ENCODE measurements around the gene DNAJC16. TPM values are rescaled to one million over a fixed set of nuclear protein-coding genes. Genes with fewer than 3 reads are reported as not detected.

Gene DNAJC16
- total RNA-seq, 2 donors from 2014 or later = 11.2 to 14.5 TPM

GRCh38 chr1:15526021-15526489 is 593 bp upstream of the DNAJC16 start:
- Histone ChIP-seq H3K9me3 (no peaks in the 10 kb centered on the region), H3K36me3 (peaks cover 6% of the 10 kb centered on the region), H3K4me3 (peak overlapping the region; percentile 10 to 95), H3K27me3 (no peaks in the 10 kb centered on the region), H3K27ac (peak overlapping the region; percentile 92 to 99), H3K4me1 (peaks cover 0 to 31% of the 10 kb centered on the region in 2 donors)
- TF ChIP-seq CTCF (IDR thresholded peaks at IDR 0.05) = no peak
- no peak for DNase-seq (ENCODE audit: low spot score)

- no peak for TF ChIP-seq CTCF (IDR thresholded peaks at IDR 0.05)
- H3K36me3 ChIP-seq = peaks cover 28% of the 10 kb centered on the region
Observed at GRCh38 chr1:15531003-15531402, 4.4 kb downstream of the DNAJC16 start.

GRCh38 chr1:15531682-15532081 is 5.0 kb downstream of the DNAJC16 start:
- H3K9me3 ChIP-seq = no peaks in the 10 kb centered on the region
- H3K27ac ChIP-seq = no peak overlapping the region
- H3K4me3 ChIP-seq = no peak overlapping the region
- peaks cover 0 to 10% of the 10 kb centered on the region in 2 donors for H3K4me1 ChIP-seq
- TF ChIP-seq CTCF (IDR thresholded peaks at IDR 0.05) = no peak
- H3K27me3 ChIP-seq = no peaks in the 10 kb centered on the region
- no peak for DNase-seq (ENCODE audit: low spot score)
- H3K36me3 ChIP-seq = peaks cover 34% of the 10 kb centered on the region

More at GRCh38 chr1:15531003-15531402, 4.4 kb downstream of the DNAJC16 start:
- Histone ChIP-seq H3K27ac (no peak overlapping the region), H3K4me1 (peaks cover 0 to 13% of the 10 kb centered on the region in 2 donors), H3K4me3 (no peak overlapping the region), H3K9me3 (no peaks in the 10 kb centered on the region), H3K27me3 (no peaks in the 10 kb centered on the region)
- DNase-seq (ENCODE audit: low spot score) = no peak

- no peak overlapping the region for H3K4me3 ChIP-seq
- H3K27me3 ChIP-seq = no peaks in the 10 kb centered on the region
- H3K9me3 ChIP-seq = no peaks in the 10 kb centered on the region
- TF ChIP-seq CTCF (IDR thresholded peaks at IDR 0.05) = no peak
- H3K27ac ChIP-seq = no peak overlapping the region
- no peak for DNase-seq (ENCODE audit: low spot score)
- no peaks in the 10 kb centered on the region for H3K4me1 ChIP-seq
- peaks cover 72% of the 10 kb centered on the region for H3K36me3 ChIP-seq
Observed at GRCh38 chr1:15538771-15539170, 12.1 kb downstream of the DNAJC16 start.

DNA sequence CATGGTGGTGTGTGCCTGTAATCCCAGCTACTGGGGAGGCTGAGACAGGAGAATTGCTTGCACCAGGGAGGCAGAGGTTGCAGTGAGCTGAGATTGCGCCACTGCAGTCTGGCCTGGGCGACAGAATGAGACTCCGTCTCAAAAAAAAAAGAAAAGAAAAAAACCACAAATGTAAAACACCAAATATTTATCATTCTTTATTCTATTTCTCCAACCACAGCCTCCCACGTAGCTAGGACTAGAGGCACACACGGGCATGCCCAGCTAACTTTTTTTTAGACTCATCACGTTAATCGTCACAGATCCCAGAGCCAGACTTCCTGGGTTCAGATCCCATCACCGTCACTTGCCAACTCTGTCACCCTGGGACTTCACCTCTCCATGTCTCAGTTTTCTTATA is 13.5 kb downstream of the DNAJC16 start:
- no peaks in the 10 kb centered on the region for H3K4me1 ChIP-seq
- peaks cover 64% of the 10 kb centered on the region for H3K36me3 ChIP-seq
- H3K9me3 ChIP-seq = no peaks in the 10 kb centered on the region
- no peak overlapping the region for H3K4me3 ChIP-seq
- DNase-seq (ENCODE audit: low spot score) = no peak
- no peak for TF ChIP-seq CTCF (IDR thresholded peaks at IDR 0.05)
- no peak overlapping the region for H3K27ac ChIP-seq
- H3K27me3 ChIP-seq = no peaks in the 10 kb centered on the region

DNA sequence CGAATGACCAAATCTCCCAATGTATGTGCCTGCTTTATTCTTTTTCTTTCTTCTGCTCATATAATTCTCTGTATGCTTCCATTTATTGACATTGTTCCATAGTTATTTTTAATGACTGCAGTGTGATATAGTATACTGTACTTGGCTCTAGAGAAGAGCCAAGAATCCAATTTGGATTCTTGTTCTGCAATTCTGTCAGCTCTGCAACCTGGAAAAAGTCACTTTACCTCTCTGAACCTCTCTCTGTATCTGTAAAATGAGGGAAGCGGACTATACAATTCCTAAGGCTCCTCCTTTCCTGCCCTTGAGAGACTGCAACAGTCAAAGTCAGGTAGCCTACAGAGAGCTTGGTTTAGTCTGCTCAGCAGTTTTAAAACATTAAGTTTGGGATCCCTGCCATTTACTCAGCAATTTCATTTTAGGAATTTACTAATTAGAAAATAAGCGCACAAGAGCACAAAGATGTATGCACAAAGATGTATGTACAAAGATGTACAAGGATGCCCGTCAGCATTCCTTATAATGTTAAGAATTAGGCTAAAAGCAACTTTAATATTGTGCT is 14.7 kb downstream of the DNAJC16 start:
- H3K27ac ChIP-seq = no peak overlapping the region
- H3K9me3 ChIP-seq = no peaks in the 10 kb centered on the region
- no peaks in the 10 kb centered on the region for H3K4me1 ChIP-seq
- H3K27me3 ChIP-seq = no peaks in the 10 kb centered on the region
- no peak overlapping the region for H3K4me3 ChIP-seq
- no peak for DNase-seq (ENCODE audit: low spot score)
- TF ChIP-seq CTCF (IDR thresholded peaks at IDR 0.05) = no peak
- peaks cover 65% of the 10 kb centered on the region for H3K36me3 ChIP-seq
